H9 (cell line): ENCODE results near the gene TAF5L. TPM values are rescaled to one million over a fixed set of nuclear protein-coding genes. Genes with fewer than 3 reads are reported as not detected.

Source experiments
- DNase-seq: peaks from one replicate; pipeline ENCODE4 v3.0.0-alpha.2; 2017
- H2AFZ ChIP-seq: one replicate; pipeline ENCODE4 v1.6.1; 2013; ENCODE audit warnings: mild to moderate bottlenecking, low read length, control low read depth, moderate library complexity
- H2AK5ac ChIP-seq: 2 replicates; pipeline ENCODE4 v1.6.1; 2013; ENCODE audit warnings: low read length, control low read depth, mixed read lengths; ENCODE audit not compliant: insufficient read length
- H2BK120ac ChIP-seq: one replicate; pipeline ENCODE4 v1.6.1; 2013; ENCODE audit warnings: low read depth, mild to moderate bottlenecking, low read length, control low read depth, inconsistent platforms; ENCODE audit not compliant: poor library complexity, severe bottlenecking
- H2BK12ac ChIP-seq: 2 replicates; pipeline ENCODE4 v1.6.1; 2013; ENCODE audit warnings: low read length, control low read depth, mixed read lengths, low read depth; ENCODE audit not compliant: insufficient read length
- H2BK15ac ChIP-seq: 2 replicates; pipeline ENCODE4 v1.6.1; 2013; ENCODE audit warnings: low read depth, low read length, control low read depth
- H2BK20ac ChIP-seq: one replicate; pipeline ENCODE4 v1.6.1; 2013; ENCODE audit warnings: low read depth, mild to moderate bottlenecking, low read length, control low read depth, inconsistent platforms; ENCODE audit not compliant: poor library complexity, severe bottlenecking
- H2BK5ac ChIP-seq: 2 replicates; pipeline ENCODE4 v1.6.1; 2013; ENCODE audit warnings: low read length, control low read depth, mixed read lengths; ENCODE audit not compliant: insufficient read length
- H3K14ac ChIP-seq: 2 replicates; pipeline ENCODE4 v1.6.1; 2013; ENCODE audit warnings: low read length, control low read depth; ENCODE audit not compliant: insufficient read depth
- H3K18ac ChIP-seq: 2 replicates; pipeline ENCODE4 v1.6.1; 2013; ENCODE audit warnings: low read depth, mild to moderate bottlenecking, mixed read lengths, low read length, control low read depth; ENCODE audit not compliant: insufficient read length
- H3K23ac ChIP-seq: 2 replicates; pipeline ENCODE4 v1.6.1; 2013; ENCODE audit warnings: low read length, control low read depth, mixed read lengths, low read depth; ENCODE audit not compliant: insufficient read length
- H3K23me2 ChIP-seq: 2 replicates; pipeline ENCODE4 v1.6.1; 2013; ENCODE audit warnings: low read depth, mild to moderate bottlenecking, mixed read lengths, low read length, control low read depth; ENCODE audit not compliant: insufficient read length, poor library complexity, severe bottlenecking
- H3K27ac ChIP-seq: 2 replicates; pipeline ENCODE4 v1.5.1; 2013; ENCODE audit warnings: low read length, control low read depth, mixed read lengths, low read depth; ENCODE audit not compliant: insufficient read length
- H3K27me3 ChIP-seq: 2 replicates; pipeline ENCODE4 v1.6.1; 2013; ENCODE audit warnings: low read length, control low read depth, inconsistent platforms; ENCODE audit not compliant: insufficient read depth
- H3K4ac ChIP-seq: 2 replicates; pipeline ENCODE4 v1.6.1; 2013; ENCODE audit warnings: low read depth, mild to moderate bottlenecking, control low read depth, inconsistent platforms, low read length, moderate library complexity
- H3K4me1 ChIP-seq: 2 replicates; pipeline ENCODE4 v1.6.1; 2013; ENCODE audit warnings: low read length, control low read depth, inconsistent platforms; ENCODE audit not compliant: insufficient read depth
- H3K4me2 ChIP-seq: 2 replicates; pipeline ENCODE4 v1.6.1; 2013; ENCODE audit warnings: low read length, control low read depth, mixed read lengths; ENCODE audit not compliant: insufficient read length, insufficient read depth
- H3K56ac ChIP-seq: 2 replicates; pipeline ENCODE4 v1.6.1; 2013; ENCODE audit warnings: low read depth, mild to moderate bottlenecking, mixed read lengths, low read length, control low read depth; ENCODE audit not compliant: insufficient read length
- H3K79me1 ChIP-seq: 2 replicates; pipeline ENCODE4 v1.6.1; 2013; ENCODE audit warnings: low read depth, mild to moderate bottlenecking, moderate library complexity, low read length, control low read depth, inconsistent platforms; ENCODE audit not compliant: insufficient read depth, poor library complexity, severe bottlenecking
- H3K79me2 ChIP-seq: 2 replicates; pipeline ENCODE4 v1.6.1; 2013; ENCODE audit warnings: low read length, control low read depth, inconsistent platforms; ENCODE audit not compliant: insufficient read depth
- H3K9ac ChIP-seq: 2 replicates; pipeline ENCODE4 v1.6.1; 2013; ENCODE audit warnings: low read length, control low read depth, mixed read lengths; ENCODE audit not compliant: insufficient read length; ENCODE audit errors: extremely low read depth
- H3K9me3 ChIP-seq: one replicate; pipeline ENCODE4 v1.6.1; 2013; ENCODE audit warnings: low read depth, low read length, inconsistent platforms; ENCODE audit not compliant: control insufficient read depth
- H3T11ph ChIP-seq: one replicate; pipeline ENCODE4 v1.6.1; 2013; ENCODE audit warnings: mild to moderate bottlenecking, low read length, control low read depth, inconsistent platforms
- H4K20me1 ChIP-seq: one replicate; pipeline ENCODE4 v1.6.1; 2013; ENCODE audit not compliant: control insufficient read depth, insufficient read length, insufficient read depth
- H4K5ac ChIP-seq: 2 replicates; pipeline ENCODE4 v1.6.1; 2013; ENCODE audit warnings: low read depth, mild to moderate bottlenecking, mixed read lengths, low read length, control low read depth; ENCODE audit not compliant: insufficient read length
- H4K8ac ChIP-seq: replicated peaks from 2 replicates; pipeline ENCODE4 v1.6.1; 2013; ENCODE audit warnings: low read length, control low read depth, mixed read lengths, low read depth; ENCODE audit not compliant: insufficient read length
- H4K91ac ChIP-seq: 2 replicates; pipeline ENCODE4 v1.6.1; 2013; ENCODE audit warnings: low read depth, mild to moderate bottlenecking, moderate library complexity, mixed read lengths, low read length, control low read depth; ENCODE audit not compliant: insufficient read length
- H3K27ac Mint-ChIP-seq, 3 experiments: 2 replicates in 2 of 3; 3 replicates in 1 of 3; pipeline ENCODE4 v1.8.0; 2020 to 2021; ENCODE audit warnings: mixed read lengths in 3 of 3, mild to moderate bottlenecking in 1 of 3, moderate library complexity in 1 of 3
- H3K27me3 Mint-ChIP-seq: 2 replicates; pipeline ENCODE4 v1.8.0; 2021; ENCODE audit warnings: low read depth, mild to moderate bottlenecking, moderate library complexity, mixed read lengths
- H3K36me3 Mint-ChIP-seq, 3 experiments: 2 replicates in 2 of 3; 3 replicates in 1 of 3; pipeline ENCODE4 v1.8.0; 2020 to 2021; ENCODE audit warnings: low read depth in 3 of 3, mixed read lengths in 3 of 3; ENCODE audit not compliant: insufficient read depth in 1 of 3
- H3K4me1 Mint-ChIP-seq, 2 experiments: 2 replicates each; pipeline ENCODE4 v1.8.0; 2020; ENCODE audit warnings: mixed read lengths in 2 of 2
- H3K4me3 Mint-ChIP-seq, 2 experiments: 2 replicates in 1 of 2; 3 replicates in 1 of 2; pipeline ENCODE4 v1.8.0; 2020 to 2021; ENCODE audit warnings: mild to moderate bottlenecking in 2 of 2, mixed read lengths in 2 of 2, moderate library complexity in 1 of 2
- H3K9me3 Mint-ChIP-seq, 2 experiments: 2 replicates in 1 of 2; 3 replicates in 1 of 2; pipeline ENCODE4 v1.8.0; 2020; ENCODE audit warnings: mild to moderate bottlenecking in 2 of 2, mixed read lengths in 2 of 2, moderate library complexity in 1 of 2
- CTCF ChIP-seq: fragments of 200-600 bp; sonication (generic); conservative IDR thresholded peaks from 3 replicates; pipeline ENCODE4 v1.8.0; 2021; ENCODE audit warnings: antibody characterized with exemption, mild to moderate bottlenecking
- WGBS: extraction: QIAGEN DNeasy Blood & Tissue Kit; methylation state at CpG from one replicate; pipeline ENCODE4 v1.1.7; 2013; ENCODE audit warnings: missing lambda C conversion rate, low lambda C conversion rate, mixed read lengths; ENCODE audit not compliant: insufficient read length; ENCODE audit errors: extremely low coverage; 5-methylcytosine and 5-hydroxymethylcytosine counted together
- total RNA-seq: library from RNA; stranded (reverse); gene quantifications from 2 replicates; pipeline ENCODE4 v1.2.1, GENCODE V29; 2021

Gene TAF5L
- total RNA-seq, 1 experiment from 2014 or later, result 30.3 TPM

- Mint-ChIP-seq H3K9me3 (no peaks in the 10 kb centered on the region), H3K27ac (no peak overlapping the region), H3K27me3 (no peaks in the 10 kb centered on the region), H3K4me3 (no peak overlapping the region), H3K4me1 (peaks cover 7 to 9% of the 10 kb centered on the region in 2 experiments; a peak in 3 of 4 replicates), H3K36me3 (peaks cover 21 to 77% (median 51%) of the 10 kb centered on the region in 3 experiments; a peak in 6 of 7 replicates)
- no peak overlapping the region for H3K4ac ChIP-seq
- H4K91ac ChIP-seq, result no peak overlapping the region
- H3K27ac ChIP-seq, result no peak overlapping the region
- no peak overlapping the region for H3K4me2 ChIP-seq
- no peak overlapping the region for H2BK15ac ChIP-seq
- no peak overlapping the region for H3K23ac ChIP-seq
- H3K23me2 ChIP-seq, result no peaks in the 10 kb centered on the region
- no peak overlapping the region for H3K9ac ChIP-seq
- no peak for TF ChIP-seq CTCF
- no peak overlapping the region for H3T11ph ChIP-seq
- no peaks in the 10 kb centered on the region for H4K20me1 ChIP-seq
- no peak overlapping the region for H3K14ac ChIP-seq
- no peak overlapping the region for H3K56ac ChIP-seq
- H2BK5ac ChIP-seq, result no peak overlapping the region
- no peak overlapping the region for H2BK12ac ChIP-seq
- no peak overlapping the region for H4K8ac ChIP-seq
- H3K9me3 ChIP-seq, result no peaks in the 10 kb centered on the region
- DNase-seq, result no peak
- H2AFZ ChIP-seq, result no peak overlapping the region
- H3K4me1 ChIP-seq, result no peaks in the 10 kb centered on the region; the same call in 1 of the 2 replicates
- WGBS, result no CpG with 5 or more reads among the region's 2 CpGs
- H3K18ac ChIP-seq, result no peak overlapping the region
- no peaks in the 10 kb centered on the region for H3K79me2 ChIP-seq
- H4K5ac ChIP-seq, result no peak overlapping the region
- no peak overlapping the region for H2AK5ac ChIP-seq
- no peaks in the 10 kb centered on the region for H3K27me3 ChIP-seq
- H2BK120ac ChIP-seq, result no peak overlapping the region
- no peaks in the 10 kb centered on the region for H3K79me1 ChIP-seq
- H2BK20ac ChIP-seq, result no peak overlapping the region
Observed at GRCh38 chr1:229608590-229608989, 17.3 kb downstream of the TAF5L start.
